ENCODE results near the gene RFX3.
"Not testable (repeated sequence)": the region's sequence is repeated elsewhere in the genome, so short reads cannot be mapped to it uniquely, and the experiment has no call there.

The RFX3 gene

GRCh38 chr9:3337515-3338225 is 188.1 kb downstream of the RFX3 start:
- DNase-seq, result no peak

DNA sequence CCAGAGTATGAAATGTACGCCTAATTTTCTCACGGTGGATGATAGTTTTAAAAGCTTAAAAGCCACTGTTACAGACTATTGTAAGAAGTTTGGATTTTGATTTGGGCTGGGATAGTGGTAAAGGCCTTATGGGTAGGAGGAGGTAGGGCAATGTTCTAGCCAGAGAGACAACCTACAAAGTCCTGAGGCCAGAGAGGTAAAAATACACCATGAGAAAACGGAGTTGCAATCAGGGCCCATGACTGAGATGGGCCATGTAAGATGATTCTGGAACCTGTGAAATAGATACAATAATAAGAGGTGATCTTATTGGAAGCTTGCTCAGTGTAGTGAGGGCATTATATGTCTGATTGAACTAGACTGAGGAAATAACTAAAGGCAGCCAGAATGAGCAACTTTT is 188.8 kb downstream of the RFX3 start:
- DNase-seq, result no peak

GRCh38 chr9:3332802-3333201 is 193.0 kb downstream of the RFX3 start:
- no peak for DNase-seq

- DNase-seq, result no peak
Measured at GRCh38 chr9:3331801-3332200, 194.0 kb downstream of the RFX3 start.

DNA sequence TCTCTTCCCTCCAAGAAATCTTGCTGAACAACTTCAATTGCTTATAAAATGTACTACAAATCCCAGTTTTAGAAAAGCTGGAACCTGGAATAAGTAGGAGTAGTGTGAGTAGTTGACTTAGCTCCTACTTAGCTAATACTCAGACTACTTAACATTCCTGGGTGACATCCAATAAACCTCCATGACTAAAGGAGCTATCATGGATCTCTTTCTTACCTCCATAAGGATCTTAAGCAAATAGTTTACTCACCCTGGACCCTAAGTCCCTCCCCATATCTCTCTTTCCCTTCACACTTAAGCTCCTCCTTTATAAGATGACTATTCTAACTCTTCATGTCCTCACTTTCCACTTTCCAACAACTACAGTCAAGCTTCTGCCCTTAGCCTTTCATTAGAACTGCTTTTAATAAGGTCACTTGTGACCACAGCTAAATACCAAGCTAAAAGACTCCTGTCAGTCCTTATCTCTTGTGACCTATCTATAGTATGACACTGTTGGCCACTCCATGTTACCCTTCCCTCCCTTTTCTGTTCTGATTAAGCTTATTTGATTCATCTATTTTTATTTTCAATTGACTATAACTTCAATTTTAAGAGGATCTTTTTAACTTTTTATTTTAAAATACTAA is 194.9 kb downstream of the RFX3 start:
- no peak for DNase-seq

DNA sequence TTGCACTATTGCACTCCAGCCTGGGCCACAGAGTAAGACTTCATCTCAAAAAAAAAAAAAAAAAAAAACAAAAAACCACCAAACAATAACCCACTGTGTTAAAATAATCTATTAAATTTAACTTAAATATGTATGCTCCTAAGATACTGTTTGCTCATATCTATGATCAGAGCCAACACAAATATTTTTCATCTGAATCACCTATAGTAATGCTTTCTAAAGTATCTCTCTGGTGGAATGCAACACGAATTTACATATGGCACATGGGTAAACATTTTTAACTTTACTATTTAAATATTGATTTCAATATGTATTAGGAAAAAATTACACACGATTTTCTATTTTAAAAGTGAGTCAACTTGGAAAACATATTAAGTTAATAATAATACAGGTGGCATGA is 196.4 kb downstream of the RFX3 start:
- no peak for DNase-seq

DNA sequence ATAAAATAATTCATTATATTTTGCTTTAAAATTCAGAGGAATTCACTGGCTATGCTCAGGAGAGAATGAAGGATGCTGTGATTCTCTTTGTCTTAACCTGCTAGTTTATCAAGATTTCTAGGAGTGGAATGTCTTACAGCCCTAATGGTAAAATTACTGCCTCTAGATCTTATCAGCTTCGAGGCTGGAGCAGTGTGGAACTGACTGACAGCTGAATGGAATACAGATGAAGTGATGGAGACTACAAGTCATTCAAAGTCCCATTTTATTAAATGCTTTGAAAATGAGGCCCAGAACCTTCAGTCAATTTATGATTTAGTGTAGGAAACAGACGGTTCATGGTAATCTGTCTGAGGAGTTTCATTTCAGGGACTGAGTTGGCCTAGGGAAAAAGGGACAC is 202.1 kb downstream of the RFX3 start:
- DNase-seq, result no peak

DNA sequence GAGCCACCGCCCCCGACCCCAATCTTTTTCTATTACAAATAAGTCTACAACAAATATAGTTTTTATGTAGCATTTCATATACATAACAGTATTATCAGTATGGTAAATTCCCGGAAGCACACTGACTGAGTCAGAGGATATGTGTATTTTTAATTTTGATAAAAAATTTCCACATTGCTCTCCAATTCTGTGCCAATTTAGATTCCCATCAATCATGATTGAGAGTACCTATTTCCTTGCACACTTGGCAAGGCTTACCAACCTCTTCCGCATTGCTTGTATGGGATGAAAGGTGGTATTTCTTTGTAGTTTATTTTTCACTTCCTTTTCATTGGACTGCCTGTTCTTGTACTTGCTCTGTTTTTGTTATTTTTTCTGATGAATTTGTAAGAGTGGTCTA is 204.6 kb downstream of the RFX3 start:
- no peak for DNase-seq

GRCh38 chr9:3312595-3312994 is 213.2 kb downstream of the RFX3 start:
- not testable (repeated sequence) for DNase-seq

DNA sequence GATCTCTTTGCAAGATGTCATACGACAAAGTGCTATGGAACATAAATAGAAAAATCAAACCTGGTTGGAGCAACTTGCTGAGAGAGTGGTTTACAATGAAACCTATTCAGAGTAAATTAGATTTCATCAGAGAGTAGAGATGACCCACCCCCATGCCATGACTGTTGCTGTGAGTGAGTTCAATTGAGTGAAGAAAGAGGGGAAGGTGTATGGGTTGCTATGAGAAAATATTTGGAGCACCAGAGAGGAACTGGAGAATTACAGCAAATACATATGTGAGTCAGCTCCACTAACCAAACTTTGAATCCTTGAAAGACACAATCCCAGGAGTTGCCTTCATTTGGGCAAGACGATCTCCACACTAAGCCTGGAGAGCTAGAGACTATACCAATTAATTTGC is 217.2 kb downstream of the RFX3 start:
- DNase-seq, result no peak

- DNase-seq, result not testable (repeated sequence)
Measured at GRCh38 chr9:3304388-3304787, 221.4 kb downstream of the RFX3 start.

DNA sequence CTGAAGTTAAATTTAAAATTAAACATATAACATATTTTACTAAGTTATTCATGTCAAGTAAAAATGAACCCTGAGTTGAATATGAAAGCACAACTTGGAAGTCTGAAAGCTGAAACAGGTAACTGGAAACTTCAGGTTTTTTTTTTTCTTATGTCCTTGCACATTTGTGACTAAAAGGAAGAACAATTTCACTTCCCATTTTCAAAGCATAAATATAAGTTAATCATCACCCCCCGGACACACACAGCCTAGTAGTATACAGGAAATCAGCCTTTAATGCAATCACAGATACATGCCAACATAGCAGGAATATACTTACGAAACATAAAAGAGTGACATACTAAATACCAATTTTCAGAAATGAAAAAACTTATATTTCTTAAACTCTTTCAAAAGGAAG is 225.9 kb downstream of the RFX3 start:
- no peak for DNase-seq

DNA sequence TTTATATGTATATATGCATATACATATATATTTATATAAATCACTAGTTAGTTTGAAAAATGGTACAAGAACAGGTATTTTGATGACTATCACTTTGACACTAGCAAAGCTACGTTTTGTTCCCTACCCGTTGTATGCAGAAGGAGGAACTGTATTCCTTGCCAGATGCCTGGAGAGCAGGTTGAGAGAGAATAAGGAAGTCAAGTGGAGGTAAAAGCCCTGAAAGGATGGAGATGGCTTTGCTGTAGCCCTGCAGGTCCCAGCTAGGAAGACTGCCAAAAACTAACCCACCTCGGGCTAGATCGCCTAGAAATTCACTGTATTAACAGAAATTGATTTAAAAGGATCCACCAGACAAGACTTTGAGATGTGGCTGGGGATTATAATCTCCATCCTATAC is 229.3 kb downstream of the RFX3 start:
- DNase-seq, result no peak

DNA sequence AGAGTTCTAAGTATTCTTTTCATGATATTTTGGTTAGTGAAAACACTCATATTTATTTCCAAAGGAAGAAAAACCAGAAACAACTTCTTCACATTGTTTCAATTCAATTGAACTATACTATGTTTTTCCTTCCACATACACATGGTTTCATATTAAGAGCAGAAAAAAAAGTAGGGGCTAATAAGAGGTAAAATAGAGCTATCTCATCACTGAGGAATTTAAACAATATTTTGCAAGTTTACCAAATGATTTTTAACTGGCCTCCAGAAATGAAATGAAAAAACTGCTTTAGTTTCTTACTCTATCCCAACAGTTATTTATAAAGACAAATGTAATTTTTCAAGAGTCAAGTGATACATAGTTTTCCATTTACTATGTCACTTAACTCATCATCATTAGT is 233.5 kb downstream of the RFX3 start:
- DNase-seq, result no peak

- DNase-seq, result no peak
Measured at GRCh38 chr9:3290231-3290840, 235.5 kb downstream of the RFX3 start.

- no peak for DNase-seq
Measured at GRCh38 chr9:3288686-3289085, 237.1 kb downstream of the RFX3 start.

DNA sequence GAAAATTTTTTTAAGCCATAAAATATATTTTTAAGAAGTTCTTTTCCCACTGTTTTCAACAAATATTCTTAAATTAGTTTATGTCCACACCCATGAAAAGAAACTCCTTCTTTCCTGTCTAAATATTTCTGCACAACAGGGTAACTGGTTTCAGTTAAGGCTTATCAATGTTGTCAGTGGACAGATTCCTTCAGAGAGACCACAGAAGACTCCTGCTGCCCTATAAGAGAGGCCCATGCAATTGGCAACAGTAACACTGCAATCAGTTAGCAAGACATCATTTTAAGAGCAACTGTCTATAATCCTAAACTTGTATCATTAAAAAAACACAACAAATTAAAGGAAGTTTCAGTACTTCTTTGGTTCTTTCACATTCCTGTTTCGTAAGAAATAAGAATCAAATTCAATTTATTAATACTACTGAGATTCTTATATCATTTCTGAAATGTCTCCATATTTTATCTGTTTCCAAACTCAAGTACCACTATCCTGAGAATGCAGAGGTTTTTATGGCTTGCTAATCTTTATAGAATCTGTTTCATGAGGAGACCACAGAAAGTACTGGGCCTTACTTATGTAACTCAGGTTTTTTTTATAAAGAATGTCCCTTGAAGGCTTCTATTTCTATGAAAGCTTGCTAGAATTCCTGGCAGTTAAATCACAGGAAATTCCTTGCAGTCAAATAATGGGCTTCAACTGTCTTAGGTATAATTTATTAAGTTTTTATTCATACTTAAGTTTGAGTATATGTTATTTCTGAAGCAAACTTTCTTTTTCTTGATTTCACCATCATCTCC is 240.2 kb downstream of the RFX3 start:
- DNase-seq, result no peak

DNA sequence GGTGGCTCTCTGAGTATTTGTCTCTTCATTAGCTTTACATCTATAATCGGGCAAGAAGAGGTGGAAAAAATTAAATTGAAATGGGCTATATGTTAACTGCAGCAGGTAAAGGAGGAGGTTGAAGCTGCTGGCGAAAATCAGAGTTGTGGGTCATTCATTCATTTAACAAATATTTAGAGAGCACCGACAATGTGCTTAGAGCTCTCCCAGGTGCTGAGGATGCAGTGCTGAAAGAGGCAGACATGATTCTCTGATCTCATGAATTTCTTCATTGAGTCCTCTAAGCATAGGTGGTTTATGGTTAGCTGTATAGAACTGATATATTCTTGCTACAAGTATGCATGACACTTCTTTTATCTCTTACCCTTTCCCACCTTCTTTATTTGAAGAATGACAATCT is 243.4 kb downstream of the RFX3 start:
- DNase-seq, result no peak

- no peak for DNase-seq
Measured at GRCh38 chr9:3281399-3281798, 244.4 kb downstream of the RFX3 start.

GRCh38 chr9:3277200-3277599 is 248.6 kb downstream of the RFX3 start:
- DNase-seq, result no peak

DNA sequence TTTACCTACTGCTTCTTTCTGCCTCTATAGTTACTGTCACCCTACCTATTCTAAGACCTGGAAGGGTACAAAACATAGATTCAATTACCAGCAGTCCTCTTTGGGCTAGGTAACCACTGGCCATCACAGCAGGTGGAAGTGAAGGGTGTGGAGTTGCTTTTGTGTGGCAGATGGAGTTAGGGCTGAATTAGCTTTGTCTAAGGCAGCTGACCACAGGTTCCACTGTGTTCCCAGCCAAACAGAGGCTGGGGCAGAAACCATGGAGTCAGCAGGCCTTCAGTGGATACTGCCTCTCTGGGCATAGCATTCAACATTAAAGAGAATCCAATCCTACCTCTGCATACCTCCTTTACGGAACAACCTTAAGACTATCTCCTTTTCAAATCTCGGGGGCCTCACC is 254.2 kb downstream of the RFX3 start:
- DNase-seq, result no peak

GRCh38 chr9:3271157-3271556 is 254.6 kb downstream of the RFX3 start:
- DNase-seq, result no peak

DNA sequence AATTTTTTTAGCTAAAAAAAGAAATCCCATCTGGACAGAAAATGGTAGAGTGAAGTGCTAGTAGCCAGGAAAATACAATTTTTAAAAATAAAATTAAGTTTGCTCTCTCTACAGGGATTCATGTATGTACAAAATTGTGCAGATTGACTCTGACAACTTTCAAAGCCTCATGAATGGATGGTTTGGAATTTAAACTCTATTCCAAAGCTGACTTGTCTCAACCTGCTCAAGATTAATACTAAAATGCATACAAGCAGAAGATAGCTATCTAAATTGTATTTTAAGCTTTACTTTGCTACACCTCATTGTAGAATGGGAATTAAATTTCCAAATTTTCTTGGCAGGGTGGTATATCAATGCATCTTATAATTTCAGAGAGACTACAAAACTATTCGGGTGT is 257.6 kb downstream of the RFX3 start:
- no peak for DNase-seq

- no peak for DNase-seq
Measured at GRCh38 chr9:3263698-3264097, 262.1 kb downstream of the RFX3 start.
